ENCODE measurements around the gene UGT1A9.

UGT1A9 gene

DNA sequence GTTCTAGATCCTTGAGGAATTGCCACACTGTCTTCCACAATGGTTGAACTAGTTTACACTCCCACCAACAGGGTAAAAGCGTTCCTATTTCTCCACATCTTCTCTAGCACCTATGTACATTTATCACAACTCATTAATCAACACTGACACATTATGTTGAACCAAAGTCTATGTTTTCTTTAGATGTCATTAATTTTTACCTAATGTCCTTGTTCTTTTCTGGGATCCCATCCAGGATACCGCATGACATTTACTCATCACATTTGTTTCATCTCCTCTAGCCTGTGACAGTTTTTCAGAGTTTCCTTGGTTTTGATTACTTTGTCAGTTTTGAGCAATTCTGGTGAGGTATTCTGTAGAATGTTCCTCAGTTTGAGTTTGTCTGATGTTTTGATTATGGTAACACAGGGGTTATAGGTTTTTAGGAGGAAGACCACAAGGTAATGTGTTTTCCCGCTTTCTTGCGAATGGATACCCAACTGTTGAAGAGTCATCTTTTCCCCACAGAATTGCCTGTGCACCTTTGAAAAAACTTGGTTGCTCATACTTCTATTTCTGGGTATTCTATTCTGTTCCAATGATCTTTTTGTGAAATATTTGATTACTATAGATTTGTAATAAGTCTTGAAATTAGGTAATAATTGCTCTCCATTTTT lies 3.0 kb upstream of the UGT1A9 start:
- no peak overlapping the region for H3K27ac ChIP-seq (replicated peaks)
- DNase-seq (ENCODE audit: low read depth in 1 of 2, low spot score in 1 of 2): no peak
- TF ChIP-seq POLR2AphosphoS5 (IDR thresholded peaks at IDR 0.05; ENCODE audit: low read depth): no peak
- TF ChIP-seq SPI1 (IDR thresholded peaks at IDR 0.05; ENCODE audit: borderline replicate concordance, low read depth): no peak
- TF ChIP-seq, protein P1, sequence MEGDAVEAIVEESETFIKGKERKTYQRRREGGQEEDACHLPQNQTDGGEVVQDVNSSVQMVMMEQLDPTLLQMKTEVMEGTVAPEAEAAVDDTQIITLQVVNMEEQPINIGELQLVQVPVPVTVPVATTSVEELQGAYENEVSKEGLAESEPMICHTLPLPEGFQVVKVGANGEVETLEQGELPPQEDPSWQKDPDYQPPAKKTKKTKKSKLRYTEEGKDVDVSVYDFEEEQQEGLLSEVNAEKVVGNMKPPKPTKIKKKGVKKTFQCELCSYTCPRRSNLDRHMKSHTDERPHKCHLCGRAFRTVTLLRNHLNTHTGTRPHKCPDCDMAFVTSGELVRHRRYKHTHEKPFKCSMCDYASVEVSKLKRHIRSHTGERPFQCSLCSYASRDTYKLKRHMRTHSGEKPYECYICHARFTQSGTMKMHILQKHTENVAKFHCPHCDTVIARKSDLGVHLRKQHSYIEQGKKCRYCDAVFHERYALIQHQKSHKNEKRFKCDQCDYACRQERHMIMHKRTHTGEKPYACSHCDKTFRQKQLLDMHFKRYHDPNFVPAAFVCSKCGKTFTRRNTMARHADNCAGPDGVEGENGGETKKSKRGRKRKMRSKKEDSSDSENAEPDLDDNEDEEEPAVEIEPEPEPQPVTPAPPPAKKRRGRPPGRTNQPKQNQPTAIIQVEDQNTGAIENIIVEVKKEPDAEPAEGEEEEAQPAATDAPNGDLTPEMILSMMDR (IDR thresholded peaks at IDR 0.05; ENCODE audit: insufficient read depth, low read length): no peak
- no peak for TF ChIP-seq GABPA (IDR thresholded peaks at IDR 0.05; ENCODE audit: low read depth)
- TF ChIP-seq, protein P2, sequence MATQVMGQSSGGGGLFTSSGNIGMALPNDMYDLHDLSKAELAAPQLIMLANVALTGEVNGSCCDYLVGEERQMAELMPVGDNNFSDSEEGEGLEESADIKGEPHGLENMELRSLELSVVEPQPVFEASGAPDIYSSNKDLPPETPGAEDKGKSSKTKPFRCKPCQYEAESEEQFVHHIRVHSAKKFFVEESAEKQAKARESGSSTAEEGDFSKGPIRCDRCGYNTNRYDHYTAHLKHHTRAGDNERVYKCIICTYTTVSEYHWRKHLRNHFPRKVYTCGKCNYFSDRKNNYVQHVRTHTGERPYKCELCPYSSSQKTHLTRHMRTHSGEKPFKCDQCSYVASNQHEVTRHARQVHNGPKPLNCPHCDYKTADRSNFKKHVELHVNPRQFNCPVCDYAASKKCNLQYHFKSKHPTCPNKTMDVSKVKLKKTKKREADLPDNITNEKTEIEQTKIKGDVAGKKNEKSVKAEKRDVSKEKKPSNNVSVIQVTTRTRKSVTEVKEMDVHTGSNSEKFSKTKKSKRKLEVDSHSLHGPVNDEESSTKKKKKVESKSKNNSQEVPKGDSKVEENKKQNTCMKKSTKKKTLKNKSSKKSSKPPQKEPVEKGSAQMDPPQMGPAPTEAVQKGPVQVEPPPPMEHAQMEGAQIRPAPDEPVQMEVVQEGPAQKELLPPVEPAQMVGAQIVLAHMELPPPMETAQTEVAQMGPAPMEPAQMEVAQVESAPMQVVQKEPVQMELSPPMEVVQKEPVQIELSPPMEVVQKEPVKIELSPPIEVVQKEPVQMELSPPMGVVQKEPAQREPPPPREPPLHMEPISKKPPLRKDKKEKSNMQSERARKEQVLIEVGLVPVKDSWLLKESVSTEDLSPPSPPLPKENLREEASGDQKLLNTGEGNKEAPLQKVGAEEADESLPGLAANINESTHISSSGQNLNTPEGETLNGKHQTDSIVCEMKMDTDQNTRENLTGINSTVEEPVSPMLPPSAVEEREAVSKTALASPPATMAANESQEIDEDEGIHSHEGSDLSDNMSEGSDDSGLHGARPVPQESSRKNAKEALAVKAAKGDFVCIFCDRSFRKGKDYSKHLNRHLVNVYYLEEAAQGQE (IDR thresholded peaks at IDR 0.05; ENCODE audit: insufficient replicate concordance, low read depth): no peak
- no peaks in the 10 kb centered on the region for H3K27me3 ChIP-seq (ENCODE audit: insufficient read depth, poor library complexity, severe bottlenecking)
- no peak overlapping the region for H3K4me3 ChIP-seq (replicated peaks; ENCODE audit: insufficient read depth, low read length)

DNA sequence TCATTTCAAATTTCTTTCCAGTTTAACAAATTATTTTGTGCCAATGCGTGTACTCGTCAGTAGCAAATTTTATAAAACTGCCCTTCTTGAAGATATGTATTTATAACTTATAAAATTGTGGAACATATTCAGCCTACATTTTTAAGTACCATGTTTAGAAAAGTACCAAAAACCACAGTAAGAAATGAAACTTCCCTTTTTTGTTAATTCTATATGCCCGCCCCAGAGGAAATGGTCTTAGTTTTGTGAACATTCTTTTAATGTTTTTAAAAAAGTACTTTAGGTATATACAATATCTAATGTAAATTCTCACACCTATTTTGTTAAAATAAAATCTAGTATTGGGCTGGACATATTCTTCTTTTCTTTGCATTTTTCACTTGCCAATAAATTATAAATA lies 1.2 kb downstream of the UGT1A9 start:
- Histone ChIP-seq H3K27ac (replicated peaks) (no peak overlapping the region), H3K27me3 (ENCODE audit: insufficient read depth, poor library complexity, severe bottlenecking) (no peaks in the 10 kb centered on the region), H3K4me3 (replicated peaks; ENCODE audit: insufficient read depth, low read length) (no peak overlapping the region)
- no peak for DNase-seq (ENCODE audit: low read depth in 1 of 2, low spot score in 1 of 2)
- TF ChIP-seq SPI1 (IDR thresholded peaks at IDR 0.05; ENCODE audit: borderline replicate concordance, low read depth): no peak
- TF ChIP-seq, protein P1 (IDR thresholded peaks at IDR 0.05; ENCODE audit: insufficient read depth, low read length): no peak
- TF ChIP-seq, protein P2 (IDR thresholded peaks at IDR 0.05; ENCODE audit: insufficient replicate concordance, low read depth): no peak
- no peak for TF ChIP-seq POLR2AphosphoS5 (IDR thresholded peaks at IDR 0.05; ENCODE audit: low read depth)
- TF ChIP-seq GABPA (IDR thresholded peaks at IDR 0.05; ENCODE audit: low read depth): no peak

DNA sequence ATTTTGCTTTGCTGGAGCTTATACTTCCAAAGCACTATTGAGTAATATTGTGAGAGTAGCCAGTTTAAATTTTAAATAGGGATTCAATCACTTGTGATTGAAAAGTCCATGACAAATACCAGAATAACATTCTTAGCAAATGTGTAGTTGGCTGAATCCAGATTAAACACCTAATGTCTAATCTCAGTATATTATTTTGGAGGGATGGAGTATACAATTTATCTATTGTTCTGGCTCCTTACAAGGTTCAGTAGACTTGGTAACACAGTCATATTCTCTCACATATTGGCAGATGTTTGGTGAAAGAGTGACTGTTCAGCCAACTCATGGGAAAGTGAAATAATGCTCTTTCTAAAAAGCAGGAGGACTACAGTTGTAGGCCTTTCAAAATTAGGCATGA lies 2.2 kb downstream of the UGT1A9 start:
- Histone ChIP-seq H3K27me3 (ENCODE audit: insufficient read depth, poor library complexity, severe bottlenecking) (no peaks in the 10 kb centered on the region), H3K27ac (replicated peaks) (no peak overlapping the region), H3K4me3 (replicated peaks; ENCODE audit: insufficient read depth, low read length) (no peak overlapping the region)
- no peak for DNase-seq (ENCODE audit: low read depth in 1 of 2, low spot score in 1 of 2)
- TF ChIP-seq, protein P1 (IDR thresholded peaks at IDR 0.05; ENCODE audit: insufficient read depth, low read length): no peak
- TF ChIP-seq GABPA (IDR thresholded peaks at IDR 0.05; ENCODE audit: low read depth) (no peak), POLR2AphosphoS5 (IDR thresholded peaks at IDR 0.05; ENCODE audit: low read depth) (no peak), SPI1 (IDR thresholded peaks at IDR 0.05; ENCODE audit: borderline replicate concordance, low read depth) (no peak)
- TF ChIP-seq, protein P2 (IDR thresholded peaks at IDR 0.05; ENCODE audit: insufficient replicate concordance, low read depth): no peak
